NCI-H2171 treated with DMSO at 0.1 percent for 48 hours (cell line): ENCODE data around the gene ERC2.

Experiments used
- DNase-seq: peaks from one replicate; lab custom pipeline; 2025; lab: John Stamatoyannopoulos, UW

ERC2 gene

GRCh38 chr3:55641964-55642363, 826.3 kb downstream of the ERC2 start:
- peak; percentile 1 for DNase-seq

- DNase-seq = no peak
Observed at GRCh38 chr3:55639896-55640765, 828.1 kb downstream of the ERC2 start.

- DNase-seq = no peak
Observed at GRCh38 chr3:55639143-55639542, 829.1 kb downstream of the ERC2 start.

GRCh38 chr3:55637906-55638638, 830.2 kb downstream of the ERC2 start:
- no peak for DNase-seq

GRCh38 chr3:55636300-55637195, 831.7 kb downstream of the ERC2 start:
- no peak for DNase-seq

- DNase-seq = no peak
Observed at GRCh38 chr3:55634345-55634744, 833.9 kb downstream of the ERC2 start.

- no peak for DNase-seq
Observed at GRCh38 chr3:55633333-55633732, 834.9 kb downstream of the ERC2 start.

- DNase-seq = no peak
Observed at GRCh38 chr3:55631766-55632331, 836.4 kb downstream of the ERC2 start.

- DNase-seq = no peak
Observed at GRCh38 chr3:55630921-55631299, 837.4 kb downstream of the ERC2 start.

- DNase-seq = no peak
Observed at GRCh38 chr3:55630280-55630920, 837.9 kb downstream of the ERC2 start.

- DNase-seq = no peak
Observed at GRCh38 chr3:55629432-55629831, 838.8 kb downstream of the ERC2 start.

GRCh38 chr3:55626279-55626665, 842.0 kb downstream of the ERC2 start:
- no peak for DNase-seq

GRCh38 chr3:55624238-55624637, 844.0 kb downstream of the ERC2 start:
- DNase-seq = no peak

GRCh38 chr3:55623786-55624185, 844.5 kb downstream of the ERC2 start:
- DNase-seq = no peak

- no peak for DNase-seq
Observed at GRCh38 chr3:55622733-55623132, 845.5 kb downstream of the ERC2 start.

- DNase-seq = no peak
Observed at GRCh38 chr3:55622116-55622515, 846.2 kb downstream of the ERC2 start.

- no peak for DNase-seq
Observed at GRCh38 chr3:55621648-55622047, 846.6 kb downstream of the ERC2 start.

- DNase-seq = no peak
Observed at GRCh38 chr3:55621026-55621422, 847.2 kb downstream of the ERC2 start.

GRCh38 chr3:55620351-55621025, 847.8 kb downstream of the ERC2 start:
- DNase-seq = no peak

- no peak for DNase-seq
Observed at GRCh38 chr3:55619046-55619808, 849.0 kb downstream of the ERC2 start.
